ENCODE results near the gene MBNL3.

DNA sequence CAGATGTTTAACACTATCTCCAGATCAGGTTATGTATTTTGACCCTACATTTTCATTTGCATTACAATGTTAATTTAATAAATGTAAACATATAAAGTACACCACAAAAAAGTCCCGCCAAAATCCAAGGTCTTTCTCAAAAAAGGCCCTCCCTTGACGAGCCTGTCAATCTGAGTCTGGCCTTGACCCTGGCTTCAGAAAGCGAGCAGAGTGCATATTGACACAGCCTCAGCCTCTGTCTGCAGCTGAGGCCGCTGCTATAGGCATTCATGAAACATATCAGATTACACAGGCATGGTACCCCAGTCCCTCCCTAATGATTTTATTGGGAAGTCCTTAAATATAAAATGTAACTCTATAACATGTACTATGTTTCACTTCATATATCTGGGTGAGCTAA, 6.2 kb downstream of the MBNL3 start:
- TF ChIP-seq, protein P1, sequence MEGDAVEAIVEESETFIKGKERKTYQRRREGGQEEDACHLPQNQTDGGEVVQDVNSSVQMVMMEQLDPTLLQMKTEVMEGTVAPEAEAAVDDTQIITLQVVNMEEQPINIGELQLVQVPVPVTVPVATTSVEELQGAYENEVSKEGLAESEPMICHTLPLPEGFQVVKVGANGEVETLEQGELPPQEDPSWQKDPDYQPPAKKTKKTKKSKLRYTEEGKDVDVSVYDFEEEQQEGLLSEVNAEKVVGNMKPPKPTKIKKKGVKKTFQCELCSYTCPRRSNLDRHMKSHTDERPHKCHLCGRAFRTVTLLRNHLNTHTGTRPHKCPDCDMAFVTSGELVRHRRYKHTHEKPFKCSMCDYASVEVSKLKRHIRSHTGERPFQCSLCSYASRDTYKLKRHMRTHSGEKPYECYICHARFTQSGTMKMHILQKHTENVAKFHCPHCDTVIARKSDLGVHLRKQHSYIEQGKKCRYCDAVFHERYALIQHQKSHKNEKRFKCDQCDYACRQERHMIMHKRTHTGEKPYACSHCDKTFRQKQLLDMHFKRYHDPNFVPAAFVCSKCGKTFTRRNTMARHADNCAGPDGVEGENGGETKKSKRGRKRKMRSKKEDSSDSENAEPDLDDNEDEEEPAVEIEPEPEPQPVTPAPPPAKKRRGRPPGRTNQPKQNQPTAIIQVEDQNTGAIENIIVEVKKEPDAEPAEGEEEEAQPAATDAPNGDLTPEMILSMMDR (conservative IDR thresholded peaks at IDR 0.05; ENCODE audit: low read depth, low read length): no peak
- no peak for TF ChIP-seq EZH2 (IDR thresholded peaks at IDR 0.05; ENCODE audit: borderline replicate concordance, low read depth, low read length, poor library complexity, severe bottlenecking)
